OCI-LY3 (cell line): ENCODE data around the gene PTPRD.

ENCODE experiments used
- CTCF ChIP-seq: fragments of 200-600, 300-600 bp; sonication (generic); IDR thresholded peaks from 2 replicates; pipeline ENCODE4 v1.5.1; 2014; ENCODE audit warnings: antibody characterized with exemption, low read length, low read depth
- EZH2phosphoT487 ChIP-seq: fragments of 200-600 bp; shearing (Covaris generic); IDR thresholded peaks from 2 replicates; pipeline ENCODE4 v1.6.1; 2018; ENCODE audit warnings: antibody characterized with exemption, mixed run types, low read depth

- TF ChIP-seq CTCF (no peak), EZH2phosphoT487 (no peak)
Observed at GRCh38 chr9:8450810-8451545, 2161.8 kb downstream of the PTPRD start.
